Gastroesophageal sphincter (tissue), 4 donors: ENCODE measurements around the gene CSF1. TPM values are rescaled to one million over a fixed set of nuclear protein-coding genes. Genes with fewer than 3 reads are reported as not detected.

ENCODE experiments used
- ATAC-seq: fragments of 150-250 bp; one replicate; pipeline ENCODE4 v1.9.1; 2016; ENCODE audit warnings: mild to moderate bottlenecking, moderate library complexity
- H3K27ac ChIP-seq, 4 donors: fragments of 200-600 bp; sonication (generic) in 3 of 4; 1 replicate in 3 of 4; 2 replicates in 1 of 4; pipeline ENCODE4 v1.5.1; 2016 to 2019
- H3K27me3 ChIP-seq: fragments of 200-600 bp; sonication (generic); one replicate; pipeline ENCODE4 v1.5.1; 2019
- H3K36me3 ChIP-seq, 2 donors: fragments of 200-600 bp; sonication (generic); one replicate each; pipeline ENCODE4 v1.5.1; 2019; ENCODE audit warnings: control low read depth in 1 of 2
- H3K4me1 ChIP-seq, 3 donors: fragments of 200-600 bp; sonication (generic); 1 replicate in 2 of 3; 2 replicates in 1 of 3; pipeline ENCODE4 v1.5.1; 2016 to 2019; ENCODE audit warnings: control low read depth in 2 of 3
- H3K4me3 ChIP-seq, 2 donors: fragments of 200-600 bp; sonication (generic); one replicate each; pipeline ENCODE4 v1.5.1; 2019; ENCODE audit warnings: mild to moderate bottlenecking in 1 of 2, moderate library complexity in 1 of 2
- H3K9me3 ChIP-seq, 3 donors: fragments of 200-600 bp; sonication (generic); one replicate each; pipeline ENCODE4 v1.5.1; 2017 to 2019; ENCODE audit warnings: control low read depth in 2 of 3
- CTCF ChIP-seq, 4 experiments: fragments of 200-600 bp in 2 of 4; fragments of 450-650 bp in 2 of 4; sonication (generic) in 1 of 4; IDR thresholded peaks; one replicate each; pipeline ENCODE4 v1.5.1; 2017 to 2019; ENCODE audit warnings: antibody characterized with exemption in 4 of 4, mild to moderate bottlenecking in 2 of 4, moderate library complexity in 2 of 4
- EP300 ChIP-seq: sonication (generic); formaldehyde crosslinking; IDR thresholded peaks from one replicate; pipeline ENCODE4 v1.6.1; 2017; ENCODE audit warnings: antibody characterized with exemption, mild to moderate bottlenecking
- POLR2A ChIP-seq, 2 donors: fragments of 450-650 bp; IDR thresholded peaks; one replicate each; pipeline ENCODE4 v1.6.1; 2017; ENCODE audit warnings: antibody characterized with exemption in 2 of 2, mild to moderate bottlenecking in 2 of 2, moderate library complexity in 1 of 2
- POLR2AphosphoS5 ChIP-seq: sonication (generic); formaldehyde crosslinking; IDR thresholded peaks from one replicate; pipeline ENCODE4 v1.6.1; 2017; ENCODE audit warnings: antibody characterized with exemption
- WGBS, 2 donors: methylation state at CpG; one replicate each; pipeline ENCODE4 v1.1.5; 2018; ENCODE audit warnings: low coverage in 1 of 2; 5-methylcytosine and 5-hydroxymethylcytosine counted together
- total RNA-seq, 4 donors: library from RNA; depleted of rRNA; stranded (reverse); fragments of >200 nt; gene quantifications; one replicate each; pipeline ENCODE4 v1.1.0, GENCODE V29; 2016

CSF1 gene
- total RNA-seq, 4 donors from 2014 or later, result 29.6 to 50.8 (median 45.9) TPM

GRCh38 chr1:109887884-109888283 is 22.8 kb upstream of the CSF1 start:
- no peak for ATAC-seq

GRCh38 chr1:109889094-109889493 is 21.6 kb upstream of the CSF1 start:
- TF ChIP-seq EP300, result no peak
- no peak for TF ChIP-seq CTCF (IDR thresholded peaks at IDR 0.05)
- no peak for TF ChIP-seq POLR2A (IDR thresholded peaks at IDR 0.05)
- no peak for TF ChIP-seq POLR2AphosphoS5
- Histone ChIP-seq H3K27ac (no peak overlapping the region), H3K4me1 (peaks cover 0 to 25% (median 11%) of the 10 kb centered on the region in 3 donors), H3K9me3 (no peaks in the 10 kb centered on the region), H3K27me3 (no peaks in the 10 kb centered on the region), H3K4me3 (no peak overlapping the region), H3K36me3 (no peaks in the 10 kb centered on the region)
- no peak for ATAC-seq
- 80 to 88% methylated on average over 1 to 3 of the region's 3 CpGs for WGBS, 2 donors

More at GRCh38 chr1:109887884-109888283, 22.8 kb upstream of the CSF1 start:
- peaks cover 0 to 33% (median 23%) of the 10 kb centered on the region in 3 donors for H3K4me1 ChIP-seq
- whole genome bisulfite sequencing, 2 donors, result 85 to 96% methylated on average over 8 to 9 of the region's 10 CpGs
- H3K27ac ChIP-seq, result no peak overlapping the region
- no peaks in the 10 kb centered on the region for H3K36me3 ChIP-seq
- TF ChIP-seq CTCF (IDR thresholded peaks at IDR 0.05) (no peak), POLR2AphosphoS5 (no peak), EP300 (no peak), POLR2A (IDR thresholded peaks at IDR 0.05) (no peak)
- no peaks in the 10 kb centered on the region for H3K9me3 ChIP-seq
- H3K27me3 ChIP-seq, result no peaks in the 10 kb centered on the region
- no peak overlapping the region for H3K4me3 ChIP-seq

- ATAC-seq, result no peak
- peaks cover 0 to 21% (median 8%) of the 10 kb centered on the region in 3 donors for H3K4me1 ChIP-seq
- H3K9me3 ChIP-seq, result no peaks in the 10 kb centered on the region
- H3K27ac ChIP-seq, result no peak overlapping the region
- WGBS, 2 donors, result 78 to 88% methylated on average over 4 to 5 of the region's 5 CpGs
- no peaks in the 10 kb centered on the region for H3K27me3 ChIP-seq
- H3K4me3 ChIP-seq, result no peak overlapping the region
- TF ChIP-seq POLR2AphosphoS5, result no peak
- TF ChIP-seq EP300, result no peak
- no peak for TF ChIP-seq POLR2A (IDR thresholded peaks at IDR 0.05)
- TF ChIP-seq CTCF (IDR thresholded peaks at IDR 0.05), result no peak
- H3K36me3 ChIP-seq, result no peaks in the 10 kb centered on the region
Observed at GRCh38 chr1:109890115-109890953, 20.3 kb upstream of the CSF1 start.

- H3K36me3 ChIP-seq, result no peaks in the 10 kb centered on the region
- no peak overlapping the region for H3K4me3 ChIP-seq
- no peak overlapping the region for H3K27ac ChIP-seq
- no peaks in the 10 kb centered on the region for H3K9me3 ChIP-seq
- H3K27me3 ChIP-seq, result no peaks in the 10 kb centered on the region
- H3K4me1 ChIP-seq, result peaks cover 0 to 36% (median 15%) of the 10 kb centered on the region in 3 donors
- no peak for ATAC-seq
- no peak for TF ChIP-seq POLR2AphosphoS5
- TF ChIP-seq POLR2A (IDR thresholded peaks at IDR 0.05), result no peak
- TF ChIP-seq EP300, result no peak
- TF ChIP-seq CTCF (IDR thresholded peaks at IDR 0.05), result no peak
- WGBS, 2 donors, result 30 to 100% methylated on average over 1 to 3 of the region's 7 CpGs
Observed at GRCh38 chr1:109891930-109892329, 18.7 kb upstream of the CSF1 start.
